OCI-M1 (cell line): ENCODE results near the gene PAMR1.

Source experiments
- DNase-seq: peaks from one replicate; lab custom pipeline; 2025; lab: John Stamatoyannopoulos, UW

Gene PAMR1

GRCh38 chr11:35491231-35491871, 34.1 kb downstream of the PAMR1 start:
- no peak for DNase-seq

- DNase-seq = no peak
Observed at GRCh38 chr11:35488117-35488516, 37.3 kb downstream of the PAMR1 start.

DNA sequence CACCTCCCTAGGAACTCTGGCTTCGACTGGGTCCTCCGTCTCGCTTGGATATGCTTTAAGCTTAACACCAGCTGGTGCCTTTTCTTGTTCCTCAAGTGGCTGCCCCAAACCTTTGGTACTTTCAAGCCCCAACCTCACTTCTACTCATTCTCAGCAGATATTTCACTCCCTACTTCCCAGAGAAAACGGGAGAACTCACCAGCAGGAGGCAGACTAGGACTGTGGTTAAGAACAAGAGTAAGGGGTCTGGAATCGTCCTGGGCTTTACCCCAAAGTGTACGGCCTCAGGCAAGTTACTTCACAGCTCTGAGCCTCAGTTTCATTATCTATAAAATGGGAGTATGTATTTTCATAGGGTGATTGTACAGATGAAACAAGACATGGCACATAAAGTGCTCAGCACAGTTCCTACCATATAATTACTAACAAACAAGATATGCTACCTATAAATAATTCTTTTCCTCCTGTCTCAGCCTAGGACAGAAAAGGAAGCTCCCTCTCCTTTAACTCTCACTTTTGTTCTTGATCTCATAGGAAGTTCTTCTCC, 37.8 kb downstream of the PAMR1 start:
- DNase-seq = peak; percentile 11

DNA sequence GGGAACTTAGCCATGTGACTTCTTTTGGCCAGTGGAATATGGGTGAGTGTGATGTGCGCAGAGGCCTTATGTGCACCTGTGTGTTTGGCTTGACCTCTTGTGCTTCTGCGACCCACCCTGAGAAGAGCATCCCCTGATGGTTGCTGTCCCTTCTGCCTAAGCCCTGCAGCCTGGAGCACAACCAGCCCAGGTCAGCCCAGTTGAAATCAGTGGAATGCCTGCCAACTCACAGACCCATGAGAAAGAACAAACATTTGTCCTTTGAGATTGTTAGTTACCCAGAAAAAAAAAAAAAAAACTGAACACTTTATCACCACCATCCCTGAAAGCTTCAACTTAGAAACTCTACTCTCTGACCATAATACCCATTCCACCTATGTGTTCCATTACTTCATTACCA, 38.5 kb downstream of the PAMR1 start:
- no peak for DNase-seq

DNA sequence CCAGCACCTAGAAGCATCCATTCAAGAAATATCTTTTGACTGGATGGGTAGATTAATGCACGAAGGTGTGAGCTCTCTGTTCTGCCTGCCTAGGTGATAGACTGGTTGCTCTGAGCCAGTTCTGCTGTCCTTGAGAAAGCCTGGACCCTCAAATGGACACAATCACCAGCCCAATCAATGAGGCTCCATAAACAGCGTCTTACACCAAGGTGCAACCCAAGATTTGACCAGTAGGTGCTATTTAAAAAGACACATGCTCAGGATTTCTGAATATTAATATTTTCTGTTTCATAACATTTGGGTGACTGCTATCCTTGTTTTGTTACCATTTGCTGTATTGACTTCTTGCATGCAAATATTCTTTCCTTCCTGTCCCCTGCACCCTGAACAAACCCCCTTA, 39.0 kb downstream of the PAMR1 start:
- no peak for DNase-seq

DNA sequence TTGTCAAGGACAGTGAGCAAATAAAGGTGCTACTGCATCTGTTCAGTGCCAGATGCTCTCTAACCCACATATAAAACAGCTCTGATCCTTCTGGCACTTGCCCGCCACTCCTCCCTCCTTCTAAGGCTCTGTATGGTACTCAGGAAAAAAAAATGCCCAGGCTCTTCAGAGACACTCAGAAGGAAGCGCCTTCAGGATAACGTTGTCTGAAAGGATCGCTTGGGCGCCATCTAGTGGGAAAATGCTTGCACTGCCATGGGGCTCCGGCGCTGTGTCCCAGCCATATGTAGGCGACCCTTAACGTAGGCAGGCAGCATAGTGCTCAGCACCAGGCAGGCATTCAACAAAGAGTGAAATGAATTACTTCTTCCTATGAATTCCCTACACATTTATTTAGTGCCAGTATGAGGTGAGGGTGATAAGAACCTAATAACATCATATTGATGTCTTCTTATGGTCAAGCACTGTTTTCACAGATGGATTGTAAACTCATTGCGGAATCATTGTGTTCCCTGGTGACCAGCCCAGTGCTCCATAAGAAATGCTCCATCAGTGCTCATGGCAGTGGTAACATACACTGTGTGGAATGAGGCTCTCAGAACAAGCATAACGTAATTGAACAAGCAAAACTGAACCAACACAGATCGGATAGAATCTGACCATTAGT, 39.6 kb downstream of the PAMR1 start:
- peak; percentile 87 for DNase-seq

DNA sequence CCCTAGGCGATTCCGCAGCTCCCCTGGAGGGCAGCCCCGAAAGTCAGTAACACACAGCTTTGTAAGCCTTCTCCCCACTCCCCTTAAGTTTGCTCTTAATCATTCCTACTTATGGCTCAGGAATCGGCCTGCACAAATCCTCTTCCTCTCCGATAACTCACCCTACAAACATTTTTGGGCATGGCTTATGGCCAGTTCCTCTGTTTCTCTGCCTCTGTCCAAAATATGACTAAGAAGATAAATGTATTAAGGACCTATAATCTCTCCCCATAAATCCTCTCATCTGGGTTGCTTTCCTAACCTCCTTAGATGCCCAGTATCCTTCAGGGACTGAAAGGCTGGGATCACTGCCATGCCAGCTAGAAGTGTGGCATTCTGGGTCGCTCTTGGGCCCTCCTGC, 41.0 kb downstream of the PAMR1 start:
- no peak for DNase-seq

- DNase-seq = no peak
Observed at GRCh38 chr11:35483131-35483820, 42.1 kb downstream of the PAMR1 start.

DNA sequence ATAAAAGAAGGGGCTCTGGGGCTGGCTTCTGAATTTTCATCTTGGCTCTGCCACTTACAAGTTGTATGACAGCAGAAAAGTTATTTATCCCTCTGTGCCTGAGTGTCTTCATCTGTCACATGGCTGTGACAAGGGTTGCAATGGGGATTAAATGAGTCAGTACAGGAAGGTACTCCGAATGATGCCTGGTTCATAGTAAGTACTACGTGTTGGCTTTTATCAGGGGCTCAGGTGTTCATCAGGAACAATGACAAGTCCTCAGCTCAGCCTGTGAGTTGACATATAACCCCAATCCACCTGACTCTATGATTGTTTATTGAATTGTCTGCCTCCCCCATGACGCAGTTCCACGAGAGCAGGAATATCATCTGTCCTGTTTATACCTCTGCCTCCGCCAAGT, 45.7 kb downstream of the PAMR1 start:
- no peak for DNase-seq

DNA sequence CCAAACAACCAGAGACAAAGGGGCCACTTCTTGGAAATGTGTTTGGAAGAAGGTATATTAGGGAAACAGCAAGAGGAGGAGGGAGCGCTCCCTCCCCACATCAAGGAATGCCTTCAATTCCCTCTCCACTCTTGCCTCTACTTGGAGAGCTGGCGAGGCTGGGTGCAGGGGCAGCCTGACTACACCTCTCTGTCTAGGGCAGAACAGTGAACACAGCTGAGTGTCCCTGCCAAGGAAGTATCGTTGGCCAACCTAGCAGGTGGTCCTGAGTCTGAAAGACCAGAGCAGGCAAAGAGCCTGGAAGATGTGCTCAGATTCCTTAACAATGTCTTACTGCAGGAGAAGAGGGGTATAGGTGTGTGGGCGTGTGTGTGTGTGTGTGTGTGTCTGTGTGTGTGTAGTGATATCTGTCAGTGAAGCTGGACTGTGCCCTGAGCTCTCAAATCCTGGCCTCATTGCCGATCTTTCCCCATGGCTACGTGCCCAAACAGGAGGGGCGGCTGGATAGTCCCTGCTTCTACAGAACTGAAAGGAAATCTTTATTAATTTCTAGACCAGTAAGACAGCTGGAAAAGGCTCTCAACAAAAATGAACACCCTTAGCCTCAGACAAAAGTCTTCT, 46.8 kb downstream of the PAMR1 start:
- no peak for DNase-seq

DNA sequence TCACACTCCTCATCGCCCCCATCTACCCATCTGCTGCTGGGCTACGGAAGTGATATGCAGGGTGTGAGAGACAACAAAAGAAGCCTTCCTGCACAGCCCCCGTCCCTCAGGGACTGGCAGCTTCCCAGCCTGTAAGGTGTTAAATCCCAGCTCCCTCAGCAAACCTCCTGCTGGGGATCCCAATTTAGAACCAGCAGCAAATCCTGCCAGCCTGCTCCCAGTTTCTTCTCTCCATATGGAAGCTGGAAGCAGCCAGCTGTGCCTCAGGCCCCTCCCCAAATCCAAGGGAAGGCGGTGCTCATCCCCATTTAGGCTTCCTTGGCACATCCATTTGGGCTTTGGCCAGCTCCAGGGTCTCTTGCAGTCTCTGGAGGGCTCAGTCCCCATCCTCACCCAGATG, 47.5 kb downstream of the PAMR1 start:
- no peak for DNase-seq

- DNase-seq = no peak
Observed at GRCh38 chr11:35474688-35475087, 50.7 kb downstream of the PAMR1 start.

DNA sequence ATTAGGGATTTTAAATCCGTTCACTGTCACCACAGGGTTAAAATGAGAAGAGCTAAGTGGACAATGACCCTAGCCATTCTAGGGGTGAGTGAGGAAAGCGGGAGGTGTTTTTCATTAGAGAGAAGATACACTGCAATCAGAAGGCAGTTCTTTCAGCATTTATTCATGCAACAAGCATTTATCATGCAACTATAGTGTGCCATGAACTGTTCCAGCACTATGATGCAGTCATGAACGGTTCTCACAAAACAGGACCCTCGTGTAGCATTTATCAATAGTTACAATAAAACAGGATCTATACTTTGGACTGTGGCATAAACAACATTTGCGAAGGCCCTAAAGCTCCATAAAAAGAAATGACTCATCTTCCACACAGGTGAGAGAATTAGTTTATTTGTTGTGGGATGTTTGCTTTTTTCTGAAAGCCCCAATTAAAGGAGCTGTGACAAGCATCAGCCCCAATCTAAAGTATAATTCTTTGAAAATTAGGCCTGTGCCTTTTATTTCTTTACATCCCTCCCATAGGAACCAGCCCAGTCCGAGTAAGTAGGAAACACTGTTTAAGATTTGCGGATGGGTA, 51.5 kb downstream of the PAMR1 start:
- no peak for DNase-seq

DNA sequence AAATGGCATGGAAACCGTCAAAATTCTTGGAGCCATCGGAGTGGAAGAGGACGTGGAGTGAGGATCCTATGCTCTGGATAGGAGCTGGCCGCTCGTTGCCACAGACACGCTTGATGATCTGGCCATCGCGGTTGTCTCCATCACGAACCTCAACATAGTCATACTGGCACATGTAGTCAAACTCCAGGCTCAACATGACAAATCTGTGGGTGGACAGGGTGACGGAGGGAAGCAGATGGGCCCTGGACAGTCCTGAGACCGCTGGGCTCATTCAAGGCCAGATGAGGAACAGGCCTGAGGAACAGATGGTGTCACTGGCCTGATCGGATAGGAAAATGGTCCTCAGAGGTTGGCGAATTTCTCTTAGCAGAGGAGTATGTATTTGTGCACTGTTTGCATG, 54.8 kb downstream of the PAMR1 start:
- no peak for DNase-seq

GRCh38 chr11:35466058-35466457, 59.4 kb downstream of the PAMR1 start:
- DNase-seq = no peak

DNA sequence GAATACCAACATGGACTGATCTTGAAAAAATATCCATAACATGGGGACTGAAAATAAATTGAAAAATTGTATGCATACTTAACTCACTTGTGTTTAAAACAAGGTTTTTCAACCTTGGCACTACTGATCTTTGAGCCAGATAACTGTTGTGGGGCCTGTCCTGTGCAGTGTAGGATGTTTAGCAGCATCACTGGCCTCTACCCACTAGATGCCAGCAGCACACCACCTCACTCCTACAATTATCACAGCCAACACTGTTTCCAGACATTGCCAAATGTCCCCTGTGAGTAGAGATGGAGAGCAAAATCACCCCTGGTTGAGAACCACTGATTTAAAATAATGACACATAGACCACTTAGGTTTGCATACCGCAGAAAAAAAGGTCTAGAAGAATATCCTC, 61.1 kb downstream of the PAMR1 start:
- DNase-seq = no peak

- no peak for DNase-seq
Observed at GRCh38 chr11:35463331-35463751, 62.1 kb downstream of the PAMR1 start.

DNA sequence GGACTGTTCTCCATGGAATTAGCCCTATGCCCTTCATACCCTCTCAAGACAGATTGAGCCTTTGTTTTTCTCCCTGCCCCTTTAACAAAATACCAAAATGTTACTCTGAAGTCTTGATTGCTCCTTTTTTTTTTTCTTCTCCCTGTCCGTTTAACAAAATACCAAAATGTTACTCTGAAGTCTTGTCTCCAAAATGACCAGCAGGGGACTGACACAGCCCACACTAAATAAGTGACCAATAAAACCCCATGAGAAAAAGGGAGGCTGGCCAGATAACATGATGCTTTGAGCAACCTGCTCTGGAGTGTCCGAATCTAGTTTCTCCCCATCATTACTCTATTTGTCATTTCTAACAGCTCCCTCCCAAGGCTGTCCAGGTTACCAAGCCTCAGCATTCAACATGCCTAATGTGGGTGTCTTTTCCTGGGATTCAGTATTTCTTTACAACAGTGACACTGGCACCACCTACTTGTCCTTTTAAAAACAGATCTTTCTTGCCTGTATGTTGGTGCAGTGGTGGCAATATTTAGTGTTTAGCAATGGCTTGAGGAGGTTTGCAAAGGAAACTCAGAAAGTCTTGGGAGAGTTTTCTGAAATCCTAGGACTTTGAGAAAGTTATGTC, 63.4 kb downstream of the PAMR1 start:
- no peak for DNase-seq

DNA sequence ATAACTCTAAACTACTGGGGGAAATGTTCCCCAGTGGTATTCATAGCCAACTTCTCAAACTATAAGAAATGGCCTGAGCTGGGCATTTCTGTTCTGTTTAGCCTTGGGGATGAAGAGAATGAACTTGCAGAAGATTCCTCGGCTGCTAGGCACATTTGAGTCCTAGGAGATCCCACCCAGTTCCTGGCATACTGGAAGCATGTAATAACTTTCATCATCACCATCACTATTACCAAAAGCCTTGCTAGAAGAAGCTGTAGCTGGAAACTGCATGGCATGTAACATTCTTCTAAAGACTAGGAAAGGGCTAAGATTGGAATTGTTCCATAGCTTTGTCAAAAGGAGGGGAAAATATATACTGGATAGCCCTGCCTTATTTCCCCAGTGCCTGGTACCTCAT, 65.9 kb downstream of the PAMR1 start:
- DNase-seq = no peak

DNA sequence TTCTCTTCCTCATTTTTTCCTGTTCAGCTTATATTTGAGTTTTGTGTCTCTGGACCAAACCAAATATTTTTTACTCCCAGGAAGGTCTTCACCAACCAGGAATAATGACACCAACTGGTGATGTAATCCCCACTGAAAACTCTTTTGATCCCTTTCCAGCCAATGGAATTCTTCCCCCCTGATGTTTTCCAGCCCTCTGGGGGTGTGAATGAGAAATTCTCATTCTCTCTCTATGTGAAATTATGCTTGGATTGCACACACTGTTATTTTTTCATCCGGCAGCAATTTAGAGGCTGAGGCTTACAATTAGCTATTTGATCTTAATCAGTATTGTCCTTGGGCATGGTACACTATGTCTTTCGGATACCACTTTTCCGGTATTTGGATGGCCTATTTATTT, 66.6 kb downstream of the PAMR1 start:
- DNase-seq = no peak

DNA sequence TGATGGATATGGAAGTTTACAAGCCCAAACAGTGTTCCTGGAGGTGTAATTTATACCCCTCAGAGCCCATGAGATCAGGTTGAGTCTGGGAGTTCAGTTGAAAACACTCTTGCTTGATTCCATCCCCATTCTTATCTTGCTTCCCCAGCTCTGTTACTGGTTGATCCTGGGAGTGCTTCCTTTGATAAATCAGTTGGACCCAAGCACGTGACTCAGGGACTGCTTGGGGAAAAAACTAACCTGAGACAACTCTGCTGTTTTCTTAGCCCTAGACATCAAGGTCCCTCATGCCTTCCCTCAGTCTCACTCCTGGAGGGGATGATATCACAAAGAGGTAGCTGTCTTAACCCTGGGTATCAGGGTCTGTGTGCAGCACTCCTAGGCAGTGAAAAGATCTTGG, 71.1 kb downstream of the PAMR1 start:
- DNase-seq = peak; percentile 13
